PFSK-1 (cell line): ENCODE measurements around the gene HOXB3.

Source experiments
- FOXP2 ChIP-seq: optimal IDR thresholded peaks from 2 replicates; pipeline ENCODE3; 2011; ENCODE audit warnings: borderline replicate concordance, control low read depth, inconsistent platforms; ENCODE audit not compliant: insufficient read depth; ENCODE audit errors: extremely low read length, extremely low read depth
- POLR2AphosphoS5 ChIP-seq: IDR thresholded peaks from 2 replicates; pipeline ENCODE4 v1.6.1; 2012; ENCODE audit warnings: low read depth, mild to moderate bottlenecking, control low read depth, low read length, moderate library complexity
- REST ChIP-seq, 2 experiments: IDR thresholded peaks; 2 replicates each; pipeline versions ENCODE4 v1.6.1 to v1.8.0; 2011 to 2012; ENCODE audit warnings: low read depth in 2 of 2, low read length in 2 of 2, control low read depth in 1 of 2, inconsistent platforms in 1 of 2, mild to moderate bottlenecking in 1 of 2, moderate library complexity in 1 of 2; ENCODE audit not compliant: insufficient read depth in 1 of 2
- SIN3A ChIP-seq: IDR thresholded peaks from 2 replicates; pipeline ENCODE4 v1.6.1; 2012; ENCODE audit warnings: mild to moderate bottlenecking, low read length, moderate library complexity, borderline replicate concordance; ENCODE audit not compliant: insufficient read depth
- TAF1 ChIP-seq: IDR thresholded peaks from 2 replicates; pipeline ENCODE4 v1.6.1; 2012; ENCODE audit warnings: low read length, control low read depth, borderline replicate concordance; ENCODE audit not compliant: insufficient read depth

Gene HOXB3

GRCh38 chr17:48546137-48546923 is 43.7 kb downstream of the HOXB3 start:
- TF ChIP-seq TAF1 (no peak), FOXP2 (no peak), REST (IDR thresholded peaks at IDR 0.05; ENCODE audit: insufficient read depth in 1 of 2, low read depth in 2 of 2, low read length in 2 of 2) (no peak), SIN3A (no peak), POLR2AphosphoS5 (no peak)

- TF ChIP-seq TAF1: no peak
Observed at GRCh38 chr17:48545539-48545938, 44.5 kb downstream of the HOXB3 start.

DNA sequence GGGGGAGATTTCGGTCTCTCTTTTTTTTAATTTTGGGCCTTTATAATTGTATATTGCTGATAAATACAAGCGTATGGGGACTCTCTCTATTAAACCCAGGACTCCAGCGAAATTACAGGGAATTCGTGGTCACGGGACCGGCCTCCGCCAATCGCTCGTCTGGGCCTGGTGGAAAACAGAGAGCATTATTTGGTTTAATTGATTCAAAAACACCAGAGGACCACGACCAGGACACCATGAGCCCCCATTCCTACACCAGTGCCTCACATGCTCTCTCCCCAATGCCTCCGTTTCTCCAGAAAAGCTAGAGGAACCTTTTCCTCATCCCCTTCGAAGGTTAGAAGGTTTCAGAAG is 45.0 kb downstream of the HOXB3 start, which contains the start of gene HOXB2:
Gene HOXB2 (minus strand): TSS at position 88 of the 354 bp plus-strand sequence. CDS start 198 bp downstream, outside the sequence.
- TF ChIP-seq TAF1: no peak
- TF ChIP-seq POLR2AphosphoS5: no peak
- no peak for TF ChIP-seq FOXP2
- no peak for TF ChIP-seq SIN3A
- TF ChIP-seq REST (IDR thresholded peaks at IDR 0.05; ENCODE audit: insufficient read depth in 1 of 2, low read depth in 2 of 2, low read length in 2 of 2): no peak

DNA sequence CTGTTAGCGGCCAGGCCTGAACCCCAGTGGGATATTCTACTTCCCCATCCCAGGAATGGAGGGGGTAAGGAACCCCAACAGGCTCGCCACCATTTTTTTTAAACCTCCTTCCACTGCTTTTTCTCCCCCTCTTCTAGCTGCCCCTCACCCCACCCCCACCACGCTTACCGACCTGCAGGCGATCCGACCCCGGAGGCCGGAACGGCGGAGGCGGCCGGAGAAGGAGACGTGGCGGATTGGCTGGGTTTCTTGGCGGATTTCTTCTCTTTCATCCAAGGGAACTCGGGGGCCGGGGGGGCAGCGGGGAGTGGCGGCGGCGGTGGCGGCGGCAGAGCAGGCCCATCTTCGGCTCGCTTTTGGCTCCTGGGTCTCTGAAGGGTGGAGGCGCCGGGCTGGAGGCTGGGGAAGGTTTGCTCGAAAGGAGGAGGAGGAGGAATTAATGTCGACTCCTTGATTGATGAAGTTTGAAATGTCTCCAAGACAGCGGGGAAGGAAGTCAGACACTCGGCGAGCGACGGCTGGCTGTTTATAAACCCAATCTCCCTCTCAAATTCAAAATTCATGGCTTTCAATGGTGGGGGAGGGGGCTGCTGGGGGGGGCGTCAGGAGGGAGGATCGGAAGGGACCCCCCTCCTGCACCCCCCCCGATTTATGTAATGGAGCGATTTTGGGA is 45.6 kb downstream of the HOXB3 start:
- no peak for TF ChIP-seq TAF1
- TF ChIP-seq POLR2AphosphoS5: no peak
- no peak for TF ChIP-seq FOXP2
- no peak for TF ChIP-seq SIN3A
- no peak for TF ChIP-seq REST (IDR thresholded peaks at IDR 0.05; ENCODE audit: insufficient read depth in 1 of 2, low read depth in 2 of 2, low read length in 2 of 2)

DNA sequence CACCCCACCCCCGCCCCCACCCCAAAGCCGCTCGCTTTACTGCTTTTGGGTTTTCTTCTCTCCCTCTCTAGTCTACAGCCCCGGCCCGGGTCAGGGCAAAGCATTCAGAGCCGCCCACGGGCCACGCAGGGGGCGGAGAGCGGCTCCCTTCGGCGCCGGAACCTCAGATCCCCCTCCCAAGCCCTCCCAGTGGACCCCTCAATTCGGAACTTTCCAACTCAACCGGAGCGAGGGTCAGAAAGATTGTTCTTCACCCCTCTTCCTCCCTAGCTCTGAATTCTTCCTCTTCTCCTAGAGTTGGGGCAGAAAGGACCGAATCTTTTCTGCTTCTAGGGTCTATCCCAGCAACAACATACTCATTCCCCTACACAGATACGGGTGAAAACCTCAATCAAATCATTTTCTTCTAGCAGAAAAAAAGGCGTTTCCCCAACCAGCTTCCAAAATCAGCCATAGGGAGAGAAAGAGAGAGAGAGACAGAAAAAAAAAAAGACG is 46.1 kb downstream of the HOXB3 start:
- no peak for TF ChIP-seq REST (IDR thresholded peaks at IDR 0.05; ENCODE audit: insufficient read depth in 1 of 2, low read depth in 2 of 2, low read length in 2 of 2)
- TF ChIP-seq TAF1: no peak
- TF ChIP-seq SIN3A: no peak
- no peak for TF ChIP-seq POLR2AphosphoS5
- no peak for TF ChIP-seq FOXP2
